IPS-18c (cell line): ENCODE measurements around the gene HOXD13.

ENCODE experiments used
- H3K4me3 ChIP-seq: 2 replicates; pipeline ENCODE4 v1.7.0; 2013; ENCODE audit warnings: low read depth, mild to moderate bottlenecking, low read length, moderate library complexity; ENCODE audit not compliant: insufficient read depth
- H3K9me3 ChIP-seq: one replicate; pipeline ENCODE4 v1.6.1; 2013; ENCODE audit warnings: mild to moderate bottlenecking, low read length, moderate library complexity; ENCODE audit not compliant: control insufficient read depth, insufficient read depth

Gene HOXD13

DNA sequence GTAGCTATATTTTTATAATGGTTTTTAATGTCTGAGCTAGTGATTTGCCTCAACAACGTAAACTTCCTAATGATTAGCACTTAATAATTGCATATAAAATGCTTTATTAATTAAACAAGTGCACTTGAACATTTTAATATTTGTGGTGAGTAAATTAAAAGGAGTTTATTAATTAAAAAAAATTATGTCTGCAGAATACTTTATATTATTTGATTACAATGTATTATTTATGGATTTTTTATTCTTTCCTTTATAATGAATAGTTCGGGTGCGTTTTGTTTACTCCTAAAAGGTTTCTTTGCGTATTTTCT, 39.3 kb downstream of the HOXD13 start:
- H3K4me3 ChIP-seq = no peak overlapping the region
- no peaks in the 10 kb centered on the region for H3K9me3 ChIP-seq

- no peak overlapping the region for H3K4me3 ChIP-seq
Measured at GRCh38 chr2:176132205-176133171, 40.0 kb downstream of the HOXD13 start.

DNA sequence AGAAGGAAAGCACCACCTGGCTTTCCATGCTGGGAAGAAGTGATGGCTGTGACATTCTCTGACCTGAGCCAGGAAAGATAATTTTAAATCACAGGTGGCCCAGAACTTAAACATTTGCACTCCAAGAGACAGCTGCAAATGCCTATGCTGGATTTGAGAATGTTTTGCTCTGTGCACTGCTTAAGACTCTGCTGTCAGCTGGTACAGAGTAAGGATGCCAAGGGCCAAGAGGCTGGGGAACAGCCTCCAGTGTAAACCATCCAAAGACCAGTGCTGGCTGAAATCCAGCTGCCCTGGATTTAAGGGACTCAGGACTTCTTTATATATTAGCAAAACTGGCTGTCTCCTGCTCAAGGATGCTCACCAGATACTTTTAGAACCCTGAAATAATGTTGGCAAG, 40.9 kb downstream of the HOXD13 start:
- Histone ChIP-seq H3K4me3 (no peak overlapping the region), H3K9me3 (no peaks in the 10 kb centered on the region)

More at GRCh38 chr2:176132205-176133171, 40.0 kb downstream of the HOXD13 start:
- no peaks in the 10 kb centered on the region for H3K9me3 ChIP-seq

- H3K9me3 ChIP-seq = no peaks in the 10 kb centered on the region
- no peak overlapping the region for H3K4me3 ChIP-seq
Measured at GRCh38 chr2:176134035-176134434, 41.5 kb downstream of the HOXD13 start.

- H3K4me3 ChIP-seq = no peak overlapping the region
- no peaks in the 10 kb centered on the region for H3K9me3 ChIP-seq
Measured at GRCh38 chr2:176135035-176135440, 42.5 kb downstream of the HOXD13 start.

DNA sequence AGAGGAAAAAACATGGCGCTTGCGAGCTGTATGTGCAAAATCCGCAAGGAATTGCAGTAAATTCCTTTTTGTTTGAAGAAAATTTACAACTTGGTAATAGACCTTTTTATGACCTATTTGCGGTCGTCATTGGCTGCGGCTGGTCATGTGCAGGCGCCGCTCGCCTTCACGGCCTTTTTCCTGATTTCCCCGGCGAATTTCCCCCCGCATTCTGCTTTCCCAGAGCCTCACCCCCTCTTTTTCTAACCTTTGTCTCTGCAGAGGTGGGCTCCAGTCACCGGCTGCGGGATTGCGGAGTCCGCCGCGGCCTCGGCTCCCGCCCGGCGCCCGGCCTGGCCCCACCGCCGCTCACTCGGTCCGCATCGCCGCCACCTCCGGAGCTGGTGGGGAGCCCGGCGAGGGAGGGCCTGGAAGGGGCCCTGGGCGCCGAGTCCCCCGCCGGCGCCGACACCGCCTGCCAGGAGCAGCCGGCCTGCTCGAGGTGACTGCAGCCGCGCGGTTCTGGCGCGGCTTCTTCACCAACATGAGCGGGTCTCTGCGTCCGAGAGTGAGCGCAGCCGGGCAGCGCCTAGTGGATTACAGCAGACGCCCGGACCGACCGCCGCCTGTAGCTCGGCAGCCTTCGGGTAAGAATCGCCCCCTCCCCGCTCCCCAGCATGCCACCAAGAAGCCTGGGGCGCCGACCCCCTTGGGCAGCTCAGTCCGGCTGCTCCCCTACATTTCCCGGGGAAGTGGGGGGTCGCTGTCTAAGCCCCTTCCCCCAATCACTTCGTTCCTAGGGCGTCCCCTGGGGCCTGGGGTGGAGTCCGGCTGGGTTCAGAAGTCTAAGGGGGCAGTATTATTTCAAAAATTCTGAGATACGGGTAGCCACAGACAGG, 44.1 kb downstream of the HOXD13 start:
- peak overlapping the region; percentile 44; the same call in 1 of the 2 replicates for H3K4me3 ChIP-seq
- H3K9me3 ChIP-seq = no peaks in the 10 kb centered on the region

- Histone ChIP-seq H3K9me3 (no peaks in the 10 kb centered on the region), H3K4me3 (no peak overlapping the region)
Measured at GRCh38 chr2:176137252-176137580, 44.7 kb downstream of the HOXD13 start.

GRCh38 chr2:176137906-176138305, 45.4 kb downstream of the HOXD13 start:
- no peak overlapping the region for H3K4me3 ChIP-seq

GRCh38 chr2:176138526-176138922, 46.0 kb downstream of the HOXD13 start:
- no peaks in the 10 kb centered on the region for H3K9me3 ChIP-seq
- no peak overlapping the region for H3K4me3 ChIP-seq

More at GRCh38 chr2:176137906-176138305, 45.4 kb downstream of the HOXD13 start:
- H3K9me3 ChIP-seq = no peaks in the 10 kb centered on the region

DNA sequence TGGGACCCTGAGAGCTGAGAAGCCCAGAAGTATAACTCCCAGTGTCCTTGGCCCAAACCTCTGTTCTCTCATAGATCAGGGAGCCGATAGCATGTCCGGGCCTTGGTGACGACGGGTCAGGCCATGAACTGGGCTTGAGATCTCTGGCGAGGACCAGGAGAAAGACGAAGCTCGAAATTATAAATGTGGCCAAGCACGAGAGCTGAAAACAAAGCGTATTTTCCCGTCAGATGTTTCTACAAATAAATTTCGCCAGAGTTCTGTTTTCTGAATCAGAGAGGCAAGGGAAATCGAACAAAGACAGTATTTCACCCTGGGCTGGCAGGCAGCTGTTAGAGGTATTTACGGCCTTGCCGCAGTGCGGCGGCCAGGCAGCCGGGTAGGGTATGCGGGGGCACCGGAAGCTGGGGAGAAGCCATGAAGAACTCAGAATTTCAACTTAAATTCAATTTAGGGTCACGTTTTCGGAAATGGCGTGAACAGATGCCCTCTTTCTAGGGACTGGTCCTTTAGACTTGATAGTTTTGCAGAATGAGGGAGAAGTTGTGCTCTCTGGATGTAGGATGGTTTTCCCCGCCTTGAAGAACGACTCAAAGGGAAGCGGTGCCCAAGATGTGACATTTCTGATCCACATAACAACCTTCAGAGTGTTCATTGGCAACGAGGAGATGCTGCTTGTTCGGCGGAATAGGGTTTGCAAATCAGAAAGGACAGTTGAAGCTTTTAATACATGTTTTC, 46.6 kb downstream of the HOXD13 start:
- H3K4me3 ChIP-seq = no peak overlapping the region
- H3K9me3 ChIP-seq = no peaks in the 10 kb centered on the region

- H3K9me3 ChIP-seq = no peaks in the 10 kb centered on the region
- no peak overlapping the region for H3K4me3 ChIP-seq
Measured at GRCh38 chr2:176139661-176140512, 47.4 kb downstream of the HOXD13 start.

GRCh38 chr2:176140513-176141317, 48.2 kb downstream of the HOXD13 start:
- Histone ChIP-seq H3K9me3 (peaks cover 3% of the 10 kb centered on the region), H3K4me3 (peak overlapping the region; percentile 62; the same call in 1 of the 2 replicates)

DNA sequence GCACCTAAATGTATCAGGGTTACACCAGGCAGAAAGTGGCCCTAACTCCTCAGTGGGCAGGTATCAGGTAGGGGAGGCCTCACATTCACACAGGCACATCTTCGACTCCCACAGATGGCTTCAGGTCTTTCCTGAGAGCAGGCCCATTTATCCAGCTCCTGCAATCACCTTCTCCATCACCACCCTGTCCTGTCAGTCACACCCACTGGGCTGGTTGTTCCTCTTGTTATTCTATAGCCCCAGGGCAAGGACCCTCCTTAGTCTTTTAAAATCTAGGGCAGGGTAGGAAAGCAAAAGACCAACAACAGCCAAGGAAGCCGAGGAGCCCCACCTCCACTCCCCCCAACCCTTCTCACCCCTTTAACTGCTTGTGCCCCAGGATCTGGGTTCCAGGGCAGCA, 49.8 kb downstream of the HOXD13 start:
- H3K4me3 ChIP-seq = no peak overlapping the region
- peaks cover 3% of the 10 kb centered on the region for H3K9me3 ChIP-seq
